Gastroesophageal sphincter (tissue), 3 donors: ENCODE measurements around the gene RERE.

Source experiments
- POLR2A ChIP-seq, 2 donors: fragments of 450-650 bp; IDR thresholded peaks; one replicate each; pipeline ENCODE4 v1.6.1; 2017; ENCODE audit warnings: antibody characterized with exemption in 2 of 2, mild to moderate bottlenecking in 2 of 2, moderate library complexity in 1 of 2
- POLR2AphosphoS5 ChIP-seq: sonication (generic); formaldehyde crosslinking; IDR thresholded peaks from one replicate; pipeline ENCODE4 v1.6.1; 2017; ENCODE audit warnings: antibody characterized with exemption
- TF ChIP-seq, protein P1 (sequence below), 4 experiments: fragments of 200-600 bp in 2 of 4; fragments of 450-650 bp in 2 of 4; sonication (generic) in 1 of 4; IDR thresholded peaks; one replicate each; pipeline ENCODE4 v1.5.1; 2017 to 2019; ENCODE audit warnings: antibody characterized with exemption in 4 of 4, mild to moderate bottlenecking in 2 of 4, moderate library complexity in 2 of 4

GRCh38 chr1:8628606-8629005, 188.8 kb downstream of the RERE start:
- TF ChIP-seq, protein P1, sequence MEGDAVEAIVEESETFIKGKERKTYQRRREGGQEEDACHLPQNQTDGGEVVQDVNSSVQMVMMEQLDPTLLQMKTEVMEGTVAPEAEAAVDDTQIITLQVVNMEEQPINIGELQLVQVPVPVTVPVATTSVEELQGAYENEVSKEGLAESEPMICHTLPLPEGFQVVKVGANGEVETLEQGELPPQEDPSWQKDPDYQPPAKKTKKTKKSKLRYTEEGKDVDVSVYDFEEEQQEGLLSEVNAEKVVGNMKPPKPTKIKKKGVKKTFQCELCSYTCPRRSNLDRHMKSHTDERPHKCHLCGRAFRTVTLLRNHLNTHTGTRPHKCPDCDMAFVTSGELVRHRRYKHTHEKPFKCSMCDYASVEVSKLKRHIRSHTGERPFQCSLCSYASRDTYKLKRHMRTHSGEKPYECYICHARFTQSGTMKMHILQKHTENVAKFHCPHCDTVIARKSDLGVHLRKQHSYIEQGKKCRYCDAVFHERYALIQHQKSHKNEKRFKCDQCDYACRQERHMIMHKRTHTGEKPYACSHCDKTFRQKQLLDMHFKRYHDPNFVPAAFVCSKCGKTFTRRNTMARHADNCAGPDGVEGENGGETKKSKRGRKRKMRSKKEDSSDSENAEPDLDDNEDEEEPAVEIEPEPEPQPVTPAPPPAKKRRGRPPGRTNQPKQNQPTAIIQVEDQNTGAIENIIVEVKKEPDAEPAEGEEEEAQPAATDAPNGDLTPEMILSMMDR (IDR thresholded peaks at IDR 0.05), result no peak
- TF ChIP-seq POLR2AphosphoS5 (no peak), POLR2A (IDR thresholded peaks at IDR 0.05) (no peak)
